Prostate gland (tissue), 2 donors: ENCODE results near the gene TMEM174.

ENCODE experiments used
- CTCF ChIP-seq, 4 experiments: fragments of 200-600 bp in 2 of 4; fragments of 450-650 bp in 2 of 4; sonication (generic) in 2 of 4; IDR thresholded peaks; 1 replicate in 3 of 4; 2 replicates in 1 of 4; pipeline ENCODE4 v1.5.1; 2016 to 2019; ENCODE audit warnings: antibody characterized with exemption in 4 of 4, mild to moderate bottlenecking in 2 of 4, moderate library complexity in 2 of 4
- POLR2A ChIP-seq: fragments of 450-650 bp; IDR thresholded peaks from one replicate; pipeline ENCODE4 v1.6.1; 2016; ENCODE audit warnings: antibody characterized with exemption, mild to moderate bottlenecking
- POLR2AphosphoS5 ChIP-seq: sonication (generic); formaldehyde crosslinking; IDR thresholded peaks from one replicate; pipeline ENCODE4 v1.6.1; 2017; ENCODE audit warnings: antibody characterized with exemption

GRCh38 chr5:73204332-73204731 is 31.3 kb downstream of the TMEM174 start:
- TF ChIP-seq CTCF (IDR thresholded peaks at IDR 0.05): no peak
- no peak for TF ChIP-seq POLR2A
- no peak for TF ChIP-seq POLR2AphosphoS5
